Stomach (tissue), 4 donors: ENCODE measurements around the gene ARID1B.

Source experiments
- CTCF ChIP-seq, 7 experiments: fragments of 450-650 bp in 4 of 7; fragments of 200-600 bp in 3 of 7; sonication (generic) in 3 of 7; IDR thresholded peaks; one replicate each; pipeline ENCODE4 v1.5.1; 2016 to 2019; ENCODE audit warnings: antibody characterized with exemption in 7 of 7, control low read depth in 2 of 7, mild to moderate bottlenecking in 1 of 7
- POLR2A ChIP-seq, 4 donors: fragments of 450-650 bp; IDR thresholded peaks; one replicate each; pipeline ENCODE4 v1.6.1; 2016; ENCODE audit warnings: antibody characterized with exemption in 4 of 4, control low read depth in 2 of 4, mild to moderate bottlenecking in 1 of 4, moderate library complexity in 1 of 4

DNA sequence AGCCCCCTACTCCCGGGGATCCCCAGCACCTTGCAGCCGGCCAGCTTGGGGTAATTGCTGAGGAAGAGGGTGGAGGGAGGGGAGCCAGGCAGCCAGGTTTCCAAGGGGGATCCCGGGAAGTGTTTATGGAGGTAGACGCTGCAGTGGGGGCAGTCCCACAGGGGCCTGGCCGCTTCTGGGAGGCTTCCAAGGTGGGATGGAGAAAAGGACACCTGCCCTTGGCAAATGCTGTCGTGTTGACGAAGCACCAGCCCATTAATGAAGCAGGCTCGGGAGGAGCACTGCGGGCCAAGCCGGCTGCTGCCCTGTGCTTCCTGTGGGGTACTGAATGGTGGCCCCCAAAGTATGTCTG is 463.8 kb downstream of the ARID1B start:
- no peak for TF ChIP-seq CTCF (IDR thresholded peaks at IDR 0.05)
- no peak for TF ChIP-seq POLR2A (IDR thresholded peaks at IDR 0.05)
